ENCODE measurements around the gene SLX1A.
A peak's percentile ranks its signal among the peaks of the same experiment; 100 is the strongest.
"Not testable (repeated sequence)": the region's sequence is repeated elsewhere in the genome, so short reads cannot be mapped to it uniquely, and the experiment has no call there.

Gene SLX1A

DNA sequence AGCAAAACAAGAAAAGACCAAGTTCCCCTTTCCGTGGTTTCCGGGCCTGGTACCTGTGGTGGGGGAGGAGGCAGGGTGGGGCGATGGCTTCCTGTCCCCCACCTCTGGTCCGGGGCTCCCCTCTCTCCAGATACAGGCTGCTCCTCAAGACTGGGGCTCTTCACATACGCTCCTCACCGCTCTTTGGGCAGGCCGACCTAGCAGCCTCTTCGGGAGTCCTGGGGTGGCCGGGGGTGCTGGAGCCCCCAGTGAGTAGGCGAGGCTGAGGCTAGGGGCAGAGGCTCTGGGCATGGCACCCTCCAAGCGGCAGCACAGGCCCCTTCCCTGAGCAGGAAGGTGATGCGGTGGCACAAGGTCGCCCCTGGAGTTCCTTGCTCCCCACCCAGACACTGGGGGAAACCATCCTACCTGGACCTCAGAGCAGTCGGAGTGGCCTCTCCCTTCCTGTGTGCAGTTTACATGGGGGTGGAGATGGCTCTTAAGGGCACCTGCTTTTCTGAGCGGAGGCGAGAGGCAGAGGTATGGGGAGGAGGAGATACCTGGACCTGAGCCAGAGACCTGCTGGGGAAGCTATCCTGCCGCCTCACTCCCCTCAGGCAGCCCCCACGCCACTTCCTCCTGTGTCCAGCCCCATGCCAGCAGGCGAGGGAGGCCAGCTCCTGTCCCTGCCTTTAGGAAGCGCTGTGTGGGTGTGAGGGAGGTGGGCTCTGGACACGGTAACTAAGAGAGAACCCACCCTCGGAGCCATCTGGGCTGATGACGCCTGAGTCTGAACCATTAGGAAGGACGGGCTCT is 9.4 kb upstream of the SLX1A start:
- DNase-seq (ENCODE audit: low read depth in 3 of 3): peak; percentile 32 to 62 (median 45)

GRCh38 chr16:30184891-30185682 is 8.6 kb upstream of the SLX1A start:
- peak in 1 of 3 donors; percentile 41 for DNase-seq (ENCODE audit: low read depth in 3 of 3)

DNA sequence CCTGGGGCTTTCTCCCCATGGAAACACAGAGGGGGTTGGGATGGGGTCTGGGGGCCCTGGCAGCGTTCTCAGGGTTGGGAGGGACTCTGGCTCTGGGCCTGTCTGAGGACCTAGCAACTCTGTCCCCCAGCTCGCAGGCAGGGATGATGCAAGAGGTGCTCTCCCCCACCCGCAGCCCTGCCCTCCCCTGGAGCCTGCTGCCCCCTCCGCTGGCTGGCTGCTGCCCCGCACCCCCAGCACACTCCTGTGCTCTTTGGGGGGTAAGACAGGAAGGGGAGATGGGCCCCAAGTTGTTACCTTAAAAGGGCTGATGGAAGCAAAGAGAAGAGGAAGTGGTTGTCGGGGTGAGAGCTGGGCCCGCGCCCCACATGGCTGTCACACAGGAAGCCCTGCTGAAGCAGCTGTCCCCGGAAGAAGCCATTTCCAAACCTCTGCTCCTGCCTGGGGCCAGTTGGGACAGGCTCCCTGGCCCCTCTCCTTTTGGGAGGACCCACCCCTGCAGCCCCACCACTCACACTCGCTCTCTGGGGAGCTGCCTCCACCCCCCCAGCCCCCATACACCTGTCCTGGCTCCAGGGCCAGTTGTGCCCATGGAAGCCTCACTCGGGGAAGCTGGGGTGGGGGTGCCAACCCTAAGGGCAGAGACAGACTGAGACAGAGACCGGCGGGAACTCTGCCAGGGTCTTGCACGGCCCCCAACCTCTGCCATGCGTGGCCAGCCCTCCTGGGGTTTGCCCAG is 7.8 kb upstream of the SLX1A start:
- DNase-seq (ENCODE audit: low read depth in 3 of 3): peak; percentile 52 to 78 (median 62)

GRCh38 chr16:30186444-30186781 is 7.3 kb upstream of the SLX1A start:
- no peak for DNase-seq (ENCODE audit: low read depth in 3 of 3)

DNA sequence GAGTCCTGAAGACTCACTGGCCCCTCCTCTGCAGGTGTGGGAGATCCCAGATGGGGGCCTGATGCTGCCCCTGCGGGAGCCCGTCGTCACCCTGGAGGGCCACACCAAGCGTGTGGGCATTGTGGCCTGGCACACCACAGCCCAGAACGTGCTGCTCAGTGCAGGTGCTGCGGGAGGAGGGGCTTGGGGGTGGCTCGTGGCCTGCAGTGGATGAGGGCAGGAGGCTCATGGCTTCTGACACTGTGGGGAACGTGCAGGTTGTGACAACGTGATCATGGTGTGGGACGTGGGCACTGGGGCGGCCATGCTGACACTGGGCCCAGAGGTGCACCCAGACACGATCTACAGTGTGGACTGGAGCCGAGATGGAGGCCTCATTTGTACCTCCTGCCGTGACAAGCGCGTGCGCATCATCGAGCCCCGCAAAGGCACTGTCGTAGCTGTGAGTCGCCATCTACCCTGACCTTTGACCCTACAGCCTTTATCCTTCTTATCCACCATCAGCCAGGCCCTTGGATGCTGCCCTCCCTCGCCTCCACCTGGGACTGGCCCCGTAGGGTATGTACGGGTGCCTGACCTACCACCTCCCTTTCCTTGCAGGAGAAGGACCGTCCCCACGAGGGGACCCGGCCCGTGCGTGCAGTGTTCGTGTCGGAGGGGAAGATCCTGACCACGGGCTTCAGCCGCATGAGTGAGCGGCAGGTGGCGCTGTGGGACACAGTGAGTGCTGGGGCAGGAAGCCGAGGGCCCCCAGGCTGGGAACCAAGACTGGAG is 6.7 kb upstream of the SLX1A start:
- peak; percentile 75 to 92 (median 80) for DNase-seq (ENCODE audit: low read depth in 3 of 3)

DNA sequence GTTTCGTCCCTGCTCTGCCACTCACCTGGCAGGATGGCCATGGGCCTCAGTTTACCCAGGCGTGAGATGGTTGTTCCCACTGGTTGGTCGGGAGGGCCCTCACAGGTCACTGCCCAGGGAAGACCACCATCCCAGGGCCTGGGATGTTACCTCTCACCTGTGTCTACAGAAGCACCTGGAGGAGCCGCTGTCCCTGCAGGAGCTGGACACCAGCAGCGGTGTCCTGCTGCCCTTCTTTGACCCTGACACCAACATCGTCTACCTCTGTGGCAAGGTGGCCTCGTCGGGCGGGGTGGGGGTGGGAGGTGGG is 6.2 kb upstream of the SLX1A start:
- DNase-seq (ENCODE audit: low read depth in 3 of 3): no peak

- DNase-seq (ENCODE audit: low read depth in 3 of 3): no peak
These were observed 5.6 kb upstream of the SLX1A start for GRCh38 chr16:30187971-30188561.

GRCh38 chr16:30191158-30191557 is 2.5 kb upstream of the SLX1A start:
- DNase-seq (ENCODE audit: low read depth in 3 of 3): not testable (repeated sequence)

DNA sequence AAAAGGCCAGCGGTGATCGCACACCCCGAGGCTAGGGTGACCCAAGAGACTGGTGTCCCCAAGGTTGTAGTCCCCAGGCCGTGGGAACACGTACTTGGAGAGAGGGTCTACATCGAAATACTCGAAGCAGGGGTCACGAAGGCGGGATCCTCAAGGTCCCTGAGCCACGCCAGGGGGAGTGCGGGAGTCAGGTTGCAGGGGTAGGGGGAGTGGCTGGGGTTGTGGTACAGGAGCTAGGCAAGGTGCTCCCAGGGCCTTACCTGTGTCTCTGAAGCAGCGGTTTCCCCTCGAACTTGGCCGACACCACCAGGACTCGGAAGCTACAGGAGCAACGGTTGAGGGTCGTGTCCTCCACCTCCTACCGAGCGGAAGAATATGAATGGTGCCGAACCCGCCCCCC is 577 bp upstream of the SLX1A start:
- DNase-seq (ENCODE audit: low read depth in 3 of 3): not testable (repeated sequence)

GRCh38 chr16:30194172-30194925 is 674 bp downstream of the SLX1A start:
- DNase-seq (ENCODE audit: low read depth in 3 of 3): not testable (repeated sequence)

DNA sequence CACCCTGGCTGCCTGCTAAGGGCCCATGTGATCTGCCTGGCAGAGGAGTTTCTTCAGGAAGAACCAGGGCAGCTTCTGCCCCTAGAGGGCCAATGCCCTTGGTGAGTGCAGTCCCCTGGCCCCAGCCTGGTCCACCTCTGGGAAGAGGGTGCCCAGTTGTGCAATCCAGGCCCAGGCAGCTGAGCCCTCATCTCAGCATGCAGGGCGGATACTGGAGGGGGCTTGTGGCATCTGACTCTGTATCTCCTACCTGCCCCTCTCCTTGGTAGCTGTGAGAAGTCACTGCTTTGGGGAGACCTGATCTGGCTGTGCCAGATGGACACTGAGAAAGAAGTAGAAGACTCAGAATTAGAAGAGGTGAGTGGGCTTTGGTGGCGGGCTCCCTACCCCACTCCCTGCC is 3.3 kb downstream of the SLX1A start:
- DNase-seq (ENCODE audit: low read depth in 3 of 3): not testable (repeated sequence)

GRCh38 chr16:30199049-30199448 is 5.4 kb downstream of the SLX1A start, which contains the start of gene SULT1A3:
SULT1A3 (plus strand) TSS chr16:30199255; CDS start chr16:30200729, 1,474 bp downstream.
- not testable (repeated sequence) for DNase-seq (ENCODE audit: low read depth in 3 of 3)

- DNase-seq (ENCODE audit: low read depth in 3 of 3): not testable (repeated sequence)
These were observed 6.1 kb downstream of the SLX1A start for GRCh38 chr16:30199608-30200343.

GRCh38 chr16:30205541-30206236 is 12.0 kb downstream of the SLX1A start:
- DNase-seq (ENCODE audit: low read depth in 3 of 3): not testable (repeated sequence)

DNA sequence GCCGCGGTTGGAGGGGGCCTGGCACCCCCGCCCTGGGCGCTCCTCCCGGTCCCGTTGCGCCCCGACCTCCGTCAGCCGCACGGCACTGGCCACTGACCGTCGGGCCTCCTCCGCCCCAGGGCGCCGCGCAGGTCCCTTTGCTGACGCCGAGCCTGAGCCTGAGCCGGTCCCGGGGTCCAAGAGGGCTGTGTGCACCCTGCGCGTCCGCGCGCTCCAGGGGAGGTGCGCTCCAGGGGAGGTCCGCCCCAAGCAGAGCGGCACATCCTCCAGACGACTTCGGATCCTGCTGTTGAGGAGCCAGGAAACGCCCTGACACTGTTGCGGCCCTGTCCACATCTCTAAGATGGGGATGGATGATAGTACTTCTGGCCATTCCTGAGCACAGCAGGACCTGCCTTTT is 12.6 kb downstream of the SLX1A start:
- not testable (repeated sequence) for DNase-seq (ENCODE audit: low read depth in 3 of 3)

DNA sequence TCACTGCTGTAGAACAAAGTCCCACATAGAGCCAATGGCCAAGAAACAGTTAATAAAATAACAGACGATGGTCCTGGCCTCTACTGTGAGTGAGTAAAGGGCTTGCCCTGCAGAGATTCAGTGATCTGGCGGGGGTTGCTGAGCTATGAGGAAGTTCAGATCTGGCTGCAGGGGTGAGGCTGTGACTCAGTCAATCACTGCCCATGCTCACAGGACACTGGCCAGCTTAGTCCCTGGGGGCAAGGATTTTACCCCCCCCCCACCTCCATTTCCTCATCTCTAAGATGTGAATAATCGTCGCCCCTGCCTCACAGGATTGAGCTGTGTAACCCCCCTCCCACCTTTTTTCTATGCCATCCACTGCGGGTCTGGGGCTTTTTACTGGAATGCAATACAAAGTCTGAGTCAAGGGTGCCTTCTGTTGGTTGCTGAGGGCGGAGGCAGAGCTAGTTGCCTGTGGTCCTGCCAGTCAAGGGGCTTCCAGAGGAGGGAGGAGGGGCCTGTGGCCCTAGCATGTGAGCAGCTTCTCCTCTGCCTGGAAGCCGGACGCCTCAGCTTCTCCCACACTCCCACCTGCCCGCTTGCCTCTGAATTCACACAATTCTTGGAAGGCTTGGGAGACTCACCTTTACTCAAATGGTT is 13.5 kb downstream of the SLX1A start:
- not testable (repeated sequence) for DNase-seq (ENCODE audit: low read depth in 3 of 3)

GRCh38 chr16:30209032-30209431 is 15.4 kb downstream of the SLX1A start:
- not testable (repeated sequence) for DNase-seq (ENCODE audit: low read depth in 3 of 3)

DNA sequence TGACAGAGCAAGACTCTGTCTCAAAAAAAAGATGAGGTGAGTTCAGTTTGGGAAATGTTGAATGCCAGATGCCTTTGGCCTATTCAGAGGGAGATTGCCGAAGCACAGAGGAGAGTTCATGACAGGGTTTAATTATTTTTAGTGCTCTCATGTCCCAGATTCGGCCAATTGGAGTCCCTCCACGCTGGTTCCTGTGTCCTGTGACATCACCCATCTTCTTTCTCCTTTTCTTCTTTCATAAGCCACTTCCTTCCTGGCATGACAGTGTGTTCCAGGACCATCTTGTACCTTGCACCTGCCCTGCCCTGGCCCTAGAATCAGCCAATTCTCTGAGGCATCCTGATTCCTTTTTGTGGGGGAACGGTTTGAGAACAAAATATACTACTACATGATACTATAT is 17.7 kb downstream of the SLX1A start:
- not testable (repeated sequence) for DNase-seq (ENCODE audit: low read depth in 3 of 3)

DNA sequence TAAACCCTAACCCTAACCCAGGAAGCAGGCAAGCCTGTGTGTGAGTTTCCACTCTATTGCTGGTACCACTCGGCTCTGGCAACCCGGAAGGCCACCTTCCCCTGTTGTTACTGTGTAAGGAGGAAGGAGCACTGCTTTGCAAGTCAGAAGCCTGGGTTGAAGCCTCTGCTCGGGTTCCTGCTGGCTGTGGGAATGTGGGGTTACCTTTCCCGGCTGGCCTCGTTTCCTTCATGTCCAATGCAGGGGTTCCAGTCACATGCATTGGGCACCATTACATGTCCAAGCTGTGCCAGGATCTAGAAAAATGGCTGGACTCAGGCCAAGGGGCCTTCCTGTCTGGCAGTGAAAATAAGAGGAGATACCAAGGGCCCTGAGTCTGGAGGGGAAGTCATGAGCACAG is 23.4 kb downstream of the SLX1A start:
- DNase-seq (ENCODE audit: low read depth in 3 of 3): not testable (repeated sequence)

All from stimulated activated CD4-positive, alpha-beta T cell treated with anti-CD3 and anti-CD28 coated beads, TNF-alpha, amount 100 ng/mL, for 48 hours (primary cell).